PC-9 (cell line): ENCODE results near the gene PALLD. TPM values are rescaled to one million over a fixed set of nuclear protein-coding genes. Genes with fewer than 3 reads are reported as not detected.

ENCODE experiments used
- BruUV-seq: library from RNA; stranded (reverse); fragments of 400-500 nt; replicated peaks from 2 replicates; lab custom pipeline; 2021; lab: Mats Ljungman, UMichigan
- CTCF ChIA-PET: fragments of 300-600 bp; sonication (Branson Sonifier 250); formaldehyde crosslinking; loops from one replicate; lab custom pipeline; 2022; ENCODE audit warnings: antibody characterized with exemption; lab: Charles Lee
- POLR2A ChIA-PET: fragments of 300-600 bp; sonication (Branson Sonifier 250); formaldehyde crosslinking; loops from one replicate; lab custom pipeline; 2022; ENCODE audit warnings: antibody characterized with exemption; ENCODE audit not compliant: unreplicated experiment; lab: Charles Lee
- DNase-seq, 2 experiments: peaks; one replicate each; pipeline versions ENCODE4 v3.0.0 to v3.0.0-alpha.2; 2015 to 2022; ENCODE audit warnings: mixed read lengths in 1 of 2
- H2AFZ ChIP-seq: fragments of 200-600 bp; sonication (generic); 2 replicates; pipeline ENCODE4 v1.8.1; 2017; ENCODE audit warnings: antibody characterized with exemption
- H3F3A ChIP-seq: fragments of 200-600 bp; sonication (generic); 2 replicates; pipeline ENCODE4 v1.8.1; 2017; ENCODE audit warnings: antibody characterized with exemption, mild to moderate bottlenecking, low read depth; ENCODE audit not compliant: insufficient read depth
- H3K27ac ChIP-seq: fragments of 200-600 bp; sonication (generic); 2 replicates; pipeline ENCODE4 v1.6.1; 2016; ENCODE audit warnings: mixed run types
- H3K27me3 ChIP-seq: fragments of 200-600 bp; sonication (generic); 2 replicates; pipeline ENCODE4 v1.6.1; 2016; ENCODE audit warnings: low read depth, mixed run types; ENCODE audit not compliant: insufficient read depth
- H3K36me3 ChIP-seq: fragments of 200-600 bp; sonication (generic); 2 replicates; pipeline ENCODE4 v1.6.1; 2016; ENCODE audit warnings: low read depth, mixed run types
- H3K4me1 ChIP-seq: fragments of 200-600 bp; sonication (generic); replicated peaks from 2 replicates; pipeline ENCODE4 v1.6.1; 2016; ENCODE audit warnings: mixed run types; ENCODE audit not compliant: insufficient read depth
- H3K4me2 ChIP-seq: fragments of 200-600 bp; sonication (generic); 2 replicates; pipeline ENCODE4 v1.6.1; 2017; ENCODE audit warnings: mixed run types
- H3K4me3 ChIP-seq: fragments of 200-600 bp; sonication (generic); 2 replicates; pipeline ENCODE4 v1.6.1; 2016; ENCODE audit warnings: mixed run types
- H3K79me2 ChIP-seq: fragments of 200-600 bp; sonication (generic); 2 replicates; pipeline ENCODE4 v1.6.1; 2017; ENCODE audit warnings: low read depth, mixed run types
- H3K9me2 ChIP-seq: fragments of 200-600 bp; sonication (generic); 2 replicates; pipeline ENCODE4 v1.8.1; 2017; ENCODE audit warnings: mild to moderate bottlenecking; ENCODE audit not compliant: insufficient read depth
- H3K9me3 ChIP-seq: fragments of 200-600 bp; sonication (generic); 2 replicates; pipeline ENCODE4 v1.8.1; 2016; ENCODE audit warnings: low read depth; ENCODE audit not compliant: insufficient read depth
- H4K20me1 ChIP-seq: fragments of 200-600 bp; sonication (generic); 2 replicates; pipeline ENCODE4 v1.8.1; 2017; ENCODE audit not compliant: insufficient read depth
- CTCF ChIP-seq: fragments of 200-600 bp; sonication (generic); conservative IDR thresholded peaks from 2 replicates; pipeline ENCODE4 v1.6.1; 2017; ENCODE audit warnings: mixed run types, antibody characterized with exemption, mild to moderate bottlenecking, moderate library complexity
- EZH2 ChIP-seq: fragments of 200-600 bp; sonication (generic); IDR thresholded peaks from 2 replicates; pipeline ENCODE4 v1.8.0; 2017; ENCODE audit warnings: antibody characterized with exemption, low read depth
- intact Hi-C: fragments of 100-400 bp; cut with micrococcal nuclease; formaldehyde crosslinking; loops from one replicate; pipeline ENCODE4 v1.10.0; 2022; ENCODE audit not compliant: unreplicated experiment
- total RNA-seq: library from RNA; stranded (reverse); gene quantifications from 2 replicates; pipeline ENCODE4 v1.2.3, GENCODE V29; 2021

PALLD gene
- total RNA-seq, 1 experiment from 2014 or later = 156 TPM

DNA sequence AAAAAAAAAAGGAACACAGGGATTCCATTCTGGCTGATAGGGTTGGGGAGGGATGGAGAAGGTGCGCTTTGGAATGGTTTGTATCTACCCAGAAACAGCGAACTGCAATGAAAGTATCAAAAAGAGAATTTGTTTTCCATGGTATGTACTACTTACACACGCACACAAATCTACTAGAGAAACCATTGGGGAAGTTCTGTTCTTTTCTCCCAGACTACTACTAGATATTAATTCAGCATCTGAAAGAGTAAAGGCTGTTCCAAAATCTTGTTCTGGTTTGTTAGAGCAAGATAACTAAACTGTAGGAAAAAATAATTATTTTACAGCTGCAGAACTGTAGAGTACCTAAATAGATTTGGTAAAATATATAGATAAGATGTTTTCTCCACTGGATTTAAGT is 394.8 kb downstream of the PALLD start:
- Histone ChIP-seq H3K27ac (no peak overlapping the region), H3F3A (no peaks in the 10 kb centered on the region), H3K4me2 (no peak overlapping the region), H3K36me3 (no peaks in the 10 kb centered on the region), H4K20me1 (no peaks in the 10 kb centered on the region), H3K9me2 (no peaks in the 10 kb centered on the region), H3K9me3 (no peaks in the 10 kb centered on the region), H3K4me3 (no peak overlapping the region), H3K27me3 (no peaks in the 10 kb centered on the region), H3K79me2 (no peaks in the 10 kb centered on the region), H2AFZ (no peak overlapping the region), H3K4me1 (no peaks in the 10 kb centered on the region)
- POLR2A ChIA-PET = no interaction called here
- CTCF ChIA-PET = no interaction called here
- no peak for TF ChIP-seq CTCF
- no peak for TF ChIP-seq EZH2
- BruUV-seq = no TSS peak
- intact Hi-C loops = no loop called here
- DNase-seq = no peak

- Histone ChIP-seq H3K27ac (no peak overlapping the region), H4K20me1 (no peaks in the 10 kb centered on the region), H3K4me3 (no peak overlapping the region), H3K36me3 (no peaks in the 10 kb centered on the region), H3K4me1 (no peaks in the 10 kb centered on the region), H3K79me2 (no peaks in the 10 kb centered on the region), H3F3A (no peaks in the 10 kb centered on the region), H3K9me2 (no peaks in the 10 kb centered on the region), H3K27me3 (no peaks in the 10 kb centered on the region), H3K9me3 (no peaks in the 10 kb centered on the region), H2AFZ (no peak overlapping the region), H3K4me2 (no peak overlapping the region)
- no peak for DNase-seq
- TF ChIP-seq CTCF (no peak), EZH2 (no peak)
- POLR2A ChIA-PET = no interaction called here
- no TSS peak for BruUV-seq
- intact Hi-C loops = no loop called here
- CTCF ChIA-PET = no interaction called here
These were observed 395.6 kb downstream of the PALLD start for GRCh38 chr4:168892475-168892874.

GRCh38 chr4:168893205-168893604 is 396.4 kb downstream of the PALLD start:
- Histone ChIP-seq H2AFZ (no peak overlapping the region), H3F3A (no peaks in the 10 kb centered on the region), H3K27ac (no peak overlapping the region), H3K9me2 (no peaks in the 10 kb centered on the region), H3K36me3 (no peaks in the 10 kb centered on the region), H4K20me1 (no peaks in the 10 kb centered on the region), H3K4me2 (no peak overlapping the region), H3K79me2 (no peaks in the 10 kb centered on the region), H3K4me3 (no peak overlapping the region), H3K9me3 (no peaks in the 10 kb centered on the region), H3K27me3 (no peaks in the 10 kb centered on the region), H3K4me1 (no peaks in the 10 kb centered on the region)
- ChIA-PET CTCF (no interaction called here), POLR2A (no interaction called here)
- DNase-seq = no peak
- intact Hi-C loops = no loop called here
- TF ChIP-seq CTCF (no peak), EZH2 (no peak)
- BruUV-seq = no TSS peak
